Endometrial microvascular endothelial cells (primary cell): Measurements from ENCODE around the gene RAB3C. TPM values are rescaled to one million over a fixed set of nuclear protein-coding genes. Genes with fewer than 3 reads are reported as not detected.

Experiments used
- in situ Hi-C: cut with HindIII; loops from 2 replicates; pipeline ENCODE4 v1.10.0; 2017; ENCODE audit warnings: low sequenced_read_pairs, low pct_unique_long_range_greater_than_20kb; ENCODE audit errors: inconsistent ontology term
- total RNA-seq: library from RNA; depleted of rRNA; stranded (reverse); fragments of >200 nt; gene quantifications from one replicate; pipeline ENCODE4 v1.2.3, GENCODE V29; 2015; ENCODE audit errors: inconsistent ontology term

Gene RAB3C
- total RNA-seq, 1 donor from 2014 or later, result not detected

GRCh38 chr5:58753446-58753845 lies 170.6 kb downstream of the RAB3C start:
- in situ Hi-C loops, result no loop called here

- in situ Hi-C loops, result no loop called here
Observed at GRCh38 chr5:58754250-58754649, 171.4 kb downstream of the RAB3C start.

DNA sequence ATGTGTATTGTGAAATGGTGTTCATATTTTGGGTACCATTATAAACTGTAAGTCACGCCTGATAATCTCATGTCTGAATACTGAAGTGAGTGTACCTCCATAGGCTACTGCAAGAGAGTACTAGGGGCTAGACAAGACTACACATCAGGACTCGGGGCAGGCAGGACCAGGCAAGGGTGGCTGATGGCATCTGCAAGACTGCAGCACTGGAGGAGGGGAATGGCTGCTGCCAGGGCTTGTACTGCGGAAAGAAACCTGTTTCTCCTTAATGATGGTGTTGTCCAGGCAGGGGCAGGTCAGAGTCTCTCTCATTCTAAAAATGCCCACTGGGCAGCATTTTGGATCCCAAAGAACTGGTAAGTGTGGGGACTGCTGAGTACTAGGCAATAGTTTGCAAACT lies 172.5 kb downstream of the RAB3C start:
- in situ Hi-C loops, result no loop called here

DNA sequence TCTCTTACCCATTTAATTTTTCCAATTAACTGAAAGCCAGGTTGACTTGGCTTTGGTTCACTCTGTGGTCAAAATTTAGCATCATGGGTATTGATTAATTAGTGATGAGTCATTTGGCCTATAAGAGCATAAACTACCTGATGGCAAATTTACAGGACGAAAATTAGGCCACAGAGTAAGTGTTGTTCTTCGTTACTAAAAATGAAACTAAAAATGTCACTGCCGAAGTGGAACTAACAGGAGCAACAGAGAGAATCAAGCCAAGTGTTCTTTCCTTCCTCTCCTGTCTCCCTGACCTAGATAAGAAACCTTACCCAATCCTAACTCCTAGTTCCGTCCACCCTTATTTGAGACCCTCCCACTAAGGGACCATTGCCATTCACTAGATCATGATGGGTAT lies 176.9 kb downstream of the RAB3C start:
- in situ Hi-C loops, result no loop called here

- in situ Hi-C loops, result no loop called here
Observed at GRCh38 chr5:58760222-58760621, 177.3 kb downstream of the RAB3C start.

- in situ Hi-C loops, result no loop called here
Observed at GRCh38 chr5:58761407-58761806, 178.5 kb downstream of the RAB3C start.

- in situ Hi-C loops, result no loop called here
Observed at GRCh38 chr5:58763390-58763789, 180.5 kb downstream of the RAB3C start.

- in situ Hi-C loops, result no loop called here
Observed at GRCh38 chr5:58764199-58764598, 181.3 kb downstream of the RAB3C start.

DNA sequence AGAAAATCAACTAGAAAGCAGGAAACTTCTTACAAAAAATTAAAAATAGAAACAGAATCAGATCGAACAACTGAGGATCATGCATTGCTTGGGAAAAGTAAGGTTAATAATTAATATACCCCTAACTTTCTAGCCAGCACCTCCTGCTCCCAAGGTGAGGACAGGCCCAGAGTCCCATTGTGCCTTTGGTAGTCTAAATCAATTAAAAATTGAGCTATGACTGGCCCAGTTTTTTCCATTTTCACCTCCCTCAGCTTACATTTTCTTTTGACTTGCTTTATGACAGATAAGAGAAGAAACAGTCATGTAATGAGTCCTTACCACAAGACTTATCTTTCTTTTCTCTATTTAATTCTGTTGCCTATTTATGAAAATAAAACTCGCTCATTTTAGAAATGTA lies 182.2 kb downstream of the RAB3C start:
- in situ Hi-C loops, result no loop called here

DNA sequence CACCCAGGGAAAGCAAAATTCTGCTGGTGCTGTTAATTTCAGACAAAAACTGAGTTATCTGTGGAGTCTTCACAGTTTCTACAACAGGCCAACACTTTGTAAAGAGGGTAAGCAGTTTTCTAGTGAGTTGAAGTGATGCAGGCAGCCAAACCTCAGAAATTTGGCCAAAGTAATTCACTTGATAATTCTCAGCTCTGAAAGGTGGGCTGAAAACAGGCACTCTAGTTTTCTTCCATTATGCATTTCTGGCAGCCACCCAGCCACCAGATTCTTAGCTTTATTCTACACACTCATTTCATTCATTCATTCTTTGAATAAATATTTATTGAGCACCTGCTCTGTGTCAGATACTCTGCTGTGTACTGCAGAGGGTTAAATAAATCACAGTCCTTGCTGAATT lies 184.2 kb downstream of the RAB3C start:
- in situ Hi-C loops, result no loop called here

DNA sequence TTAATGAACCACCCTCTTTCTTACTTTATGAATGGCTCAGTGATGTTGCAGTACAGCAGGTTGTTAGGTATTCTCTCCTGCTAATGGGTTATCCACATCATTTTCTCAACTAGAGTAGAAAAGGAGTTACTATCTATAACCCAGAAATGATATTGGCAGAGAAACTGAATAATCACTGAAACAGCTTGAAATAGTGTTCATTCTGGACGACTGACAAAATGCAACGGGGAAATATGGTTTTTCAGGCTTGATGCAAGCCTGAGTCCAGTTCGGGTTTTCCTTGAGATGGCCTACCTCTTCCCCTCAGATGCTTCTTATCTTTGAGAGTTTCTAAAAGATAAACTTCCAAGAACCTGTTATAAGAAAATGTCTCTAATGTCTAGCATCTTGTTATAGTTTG lies 187.3 kb downstream of the RAB3C start:
- in situ Hi-C loops, result no loop called here

GRCh38 chr5:58771796-58772195 lies 188.9 kb downstream of the RAB3C start:
- in situ Hi-C loops, result no loop called here

- in situ Hi-C loops, result no loop called here
Observed at GRCh38 chr5:58773744-58774441, 191.0 kb downstream of the RAB3C start.

GRCh38 chr5:58774937-58775336 lies 192.1 kb downstream of the RAB3C start:
- in situ Hi-C loops, result no loop called here

- in situ Hi-C loops, result no loop called here
Observed at GRCh38 chr5:58775701-58776262, 192.9 kb downstream of the RAB3C start.

DNA sequence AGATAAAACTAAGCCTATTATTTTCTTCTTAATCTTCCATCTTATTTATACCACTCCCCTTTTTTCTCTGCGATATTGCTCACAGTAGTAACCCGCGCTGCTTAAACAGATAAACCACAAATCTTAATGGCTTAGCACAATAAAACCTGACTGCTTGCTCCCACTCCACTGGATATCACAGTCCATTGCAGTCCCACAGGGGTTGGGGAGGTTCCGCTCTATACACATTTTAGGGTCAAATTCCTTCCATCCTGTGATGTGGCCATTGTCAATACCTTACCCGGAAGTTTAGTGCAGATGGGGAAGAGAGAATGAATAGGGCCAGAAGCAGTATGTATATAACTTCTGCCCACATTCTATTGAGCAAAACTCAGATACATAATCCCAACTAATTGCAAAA lies 193.7 kb downstream of the RAB3C start:
- in situ Hi-C loops, result no loop called here

- in situ Hi-C loops, result no loop called here
Observed at GRCh38 chr5:58778888-58779287, 196.0 kb downstream of the RAB3C start.

GRCh38 chr5:58786035-58786434 lies 203.2 kb downstream of the RAB3C start:
- in situ Hi-C loops, result no loop called here

DNA sequence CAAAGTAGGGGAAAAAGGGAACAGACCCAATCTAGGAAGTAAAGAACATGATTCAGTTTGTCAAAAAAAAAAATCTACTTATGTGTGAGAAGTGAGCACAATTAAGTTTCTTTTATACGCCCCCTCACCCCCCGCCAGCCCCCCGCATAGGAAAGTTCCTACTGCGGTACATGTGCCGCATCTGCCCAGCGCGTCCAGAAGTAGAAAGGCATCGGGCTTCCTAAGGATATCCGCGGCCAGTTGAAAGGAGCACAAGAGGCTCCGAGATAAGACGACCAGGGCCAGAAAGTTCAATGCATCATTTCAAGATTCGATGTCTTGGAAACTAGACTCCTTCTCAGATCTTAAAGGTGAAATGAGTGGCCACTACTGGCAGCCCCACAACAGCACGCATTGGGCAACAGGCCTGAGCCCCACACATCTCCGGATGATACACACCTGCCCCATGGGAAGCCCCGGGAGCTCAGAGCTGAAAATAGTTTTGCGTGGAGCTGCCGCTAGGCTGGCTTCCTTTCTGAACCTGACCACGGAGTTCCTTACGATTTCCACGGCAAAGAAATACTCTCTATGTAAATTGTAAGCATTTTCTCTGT lies 203.9 kb downstream of the RAB3C start:
- in situ Hi-C loops, result no loop called here

DNA sequence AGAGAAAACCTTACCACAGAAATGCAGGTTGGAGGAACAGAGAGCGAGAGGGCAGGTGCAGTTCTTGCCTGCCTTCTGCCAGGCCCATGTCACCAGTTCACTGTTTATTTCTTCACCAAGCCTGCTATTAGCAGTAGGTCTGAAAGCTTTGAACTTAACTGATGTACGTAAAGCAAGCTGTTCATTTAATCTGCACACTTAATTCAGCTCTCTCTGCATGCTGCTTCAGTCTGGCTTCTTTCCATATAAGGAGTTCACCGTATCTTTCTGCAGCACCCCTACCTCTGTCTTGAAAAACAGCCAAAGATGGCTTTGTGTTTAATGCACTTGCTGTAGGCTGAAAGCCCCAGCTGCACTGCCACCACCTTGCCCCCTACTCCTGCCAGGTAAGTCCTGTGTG lies 205.1 kb downstream of the RAB3C start:
- in situ Hi-C loops, result no loop called here
